Measurements from ENCODE around the gene LYAR.

- TF ChIP-seq CTCF (conservative IDR thresholded peaks at IDR 0.05; ENCODE audit: low read length) (no peak), EZH2phosphoT487 (IDR thresholded peaks at IDR 0.05; ENCODE audit: borderline replicate concordance) (no peak)
These were observed 19.0 kb upstream of the LYAR start for GRCh38 chr4:4308800-4309441.
